Measurements from ENCODE around the gene NDRG4. TPM values are rescaled to one million over a fixed set of nuclear protein-coding genes. Genes with fewer than 3 reads are reported as not detected.

The NDRG4 gene
- total and polyA plus RNA-seq, 2 donors (not counting 1 experiment from before 2014, with no cell fraction given), result 0.96 to 1.1 TPM

GRCh38 chr16:58451945-58452401, 48.0 kb upstream of the NDRG4 start:
- Histone ChIP-seq H3K4me1 (ENCODE audit: control insufficient read depth in 2 of 2, insufficient read depth in 2 of 2, low read length in 2 of 2) (no peaks in the 10 kb centered on the region), H3K9ac (ENCODE audit: low read length) (no peak overlapping the region), H2AFZ (ENCODE audit: insufficient read depth, low read depth, low read length, poor library complexity, severe bottlenecking) (no peak overlapping the region), H3K9me3 (ENCODE audit: control extremely low read depth in 1 of 3, control insufficient read depth in 2 of 3, insufficient read depth in 1 of 3, low read length in 2 of 3) (no peaks in the 10 kb centered on the region), H3K36me3 (replicated peaks in 1 of 2; ENCODE audit: control extremely low read depth in 1 of 2, control insufficient read depth in 1 of 2, extremely low read depth in 1 of 2, insufficient read depth in 2 of 2, low read length in 1 of 2) (no peaks in the 10 kb centered on the region), H3K4me3 (ENCODE audit: control extremely low read depth in 1 of 5, extremely low read depth in 1 of 5, insufficient read depth in 1 of 5, low read depth in 2 of 5, low read length in 4 of 5) (no peak overlapping the region), H3K27ac (ENCODE audit: low read length in 2 of 2) (no peak overlapping the region), H4K20me1 (ENCODE audit: control insufficient read depth, insufficient read depth, low read length, poor library complexity, severe bottlenecking) (no peaks in the 10 kb centered on the region), H3K79me2 (ENCODE audit: control insufficient read depth, insufficient read depth, low read length) (no peaks in the 10 kb centered on the region), H3K27me3 (replicated peaks in 1 of 4; ENCODE audit: control extremely low read depth in 1 of 4, control insufficient read depth in 3 of 4, insufficient read depth in 4 of 4, low read length in 3 of 4) (peaks cover 0 to 3% (median 0%) of the 10 kb centered on the region in 4 experiments), H3K4me2 (replicated peaks; ENCODE audit: low read depth, low read length, poor library complexity, severe bottlenecking) (no peak overlapping the region)
- no peak for TF ChIP-seq CTCF (IDR thresholded peaks at IDR 0.05)
- no peak for TF ChIP-seq EZH2 (IDR thresholded peaks at IDR 0.05; ENCODE audit: borderline replicate concordance, insufficient read depth, low read depth, low read length, poor library complexity, severe bottlenecking)
- Mint-ChIP-seq H3K4me3 (no peak overlapping the region), H3K27me3 (peaks cover 9% of the 10 kb centered on the region), H3K27ac (no peak overlapping the region), H3K4me1 (no peaks in the 10 kb centered on the region), H3K9me3 (ENCODE audit: insufficient read depth) (no peaks in the 10 kb centered on the region)
- WGBS (ENCODE audit: insufficient coverage), result no CpG with 5 or more reads among the region's 1 CpG
- ATAC-seq (ENCODE audit: low read depth), result no peak
- no peak for DNase-seq
- intact Hi-C loops (cut with micrococcal nuclease), result no loop called here
- POLR2A ChIA-PET, result no interaction called here
- CTCF ChIA-PET, result no interaction called here

- no peaks in the 10 kb centered on the region for H3K4me1 ChIP-seq (ENCODE audit: control insufficient read depth in 2 of 2, insufficient read depth in 2 of 2, low read length in 2 of 2)
- no peaks in the 10 kb centered on the region for H3K4me1 Mint-ChIP-seq
- no peak overlapping the region for H3K27ac ChIP-seq (ENCODE audit: low read length in 2 of 2)
- DNase-seq (no peak), ATAC-seq (ENCODE audit: low read depth) (no peak)
- 100% methylated on average over 2 of the region's 3 CpGs for WGBS (ENCODE audit: insufficient coverage)
- no peaks in the 10 kb centered on the region for H3K36me3 ChIP-seq (replicated peaks in 1 of 2; ENCODE audit: control extremely low read depth in 1 of 2, control insufficient read depth in 1 of 2, extremely low read depth in 1 of 2, insufficient read depth in 2 of 2, low read length in 1 of 2)
- H3K4me2 ChIP-seq (replicated peaks; ENCODE audit: low read depth, low read length, poor library complexity, severe bottlenecking), result no peak overlapping the region
- H3K27me3 Mint-ChIP-seq, result peaks cover 9% of the 10 kb centered on the region
- H2AFZ ChIP-seq (ENCODE audit: insufficient read depth, low read depth, low read length, poor library complexity, severe bottlenecking), result no peak overlapping the region
- H3K4me3 ChIP-seq (ENCODE audit: control extremely low read depth in 1 of 5, extremely low read depth in 1 of 5, insufficient read depth in 1 of 5, low read depth in 2 of 5, low read length in 4 of 5), result no peak overlapping the region
- no peak overlapping the region for H3K4me3 Mint-ChIP-seq
- H3K9ac ChIP-seq (ENCODE audit: low read length), result no peak overlapping the region
- no peaks in the 10 kb centered on the region for H3K9me3 Mint-ChIP-seq (ENCODE audit: insufficient read depth)
- no peaks in the 10 kb centered on the region for H3K9me3 ChIP-seq (ENCODE audit: control extremely low read depth in 1 of 3, control insufficient read depth in 2 of 3, insufficient read depth in 1 of 3, low read length in 2 of 3)
- TF ChIP-seq CTCF (IDR thresholded peaks at IDR 0.05) (no peak), EZH2 (IDR thresholded peaks at IDR 0.05; ENCODE audit: borderline replicate concordance, insufficient read depth, low read depth, low read length, poor library complexity, severe bottlenecking) (no peak)
- ChIA-PET POLR2A (no interaction called here), CTCF (interaction anchor here (0.5 kb wide), 1 partner anchor 216 kb away, joined by 4 read pairs; no protein-coding TSS in a partner anchor)
- H3K79me2 ChIP-seq (ENCODE audit: control insufficient read depth, insufficient read depth, low read length), result no peaks in the 10 kb centered on the region
- H3K27ac Mint-ChIP-seq, result no peak overlapping the region
- intact Hi-C loops (cut with micrococcal nuclease), result no loop called here
- no peaks in the 10 kb centered on the region for H4K20me1 ChIP-seq (ENCODE audit: control insufficient read depth, insufficient read depth, low read length, poor library complexity, severe bottlenecking)
- H3K27me3 ChIP-seq (replicated peaks in 1 of 4; ENCODE audit: control extremely low read depth in 1 of 4, control insufficient read depth in 3 of 4, insufficient read depth in 4 of 4, low read length in 3 of 4), result peaks cover 0 to 3% (median 0%) of the 10 kb centered on the region in 4 experiments
Measured at GRCh38 chr16:58452640-58453039, 47.3 kb upstream of the NDRG4 start.
